ENCODE measurements around the gene TCHP. TPM values are rescaled to one million over a fixed set of nuclear protein-coding genes. Genes with fewer than 3 reads are reported as not detected.
"Not testable (repeated sequence)": the region's sequence is repeated elsewhere in the genome, so short reads cannot be mapped to it uniquely, and the experiment has no call there.

The TCHP gene
- total RNA-seq, 1 donor from 2014 or later, result 10.4 TPM

DNA sequence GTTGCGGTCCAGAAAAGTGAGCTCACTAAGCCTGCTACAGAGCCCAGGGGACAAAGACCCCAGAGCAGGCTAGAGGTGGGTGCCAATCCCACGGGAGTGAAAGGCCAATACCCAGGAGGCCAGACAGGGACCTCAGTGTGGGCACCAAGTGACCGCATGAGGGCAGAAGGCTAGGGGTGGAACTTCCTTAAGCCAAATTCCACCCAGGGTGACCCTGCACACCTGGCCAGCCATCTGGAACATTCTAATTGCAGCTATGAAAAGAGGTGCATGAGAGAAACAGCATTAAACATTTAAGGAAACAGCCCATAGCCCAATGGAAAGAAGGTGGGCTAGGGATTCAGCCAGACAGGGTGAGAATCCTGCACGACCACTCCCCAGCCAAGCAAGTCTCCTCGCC is 39.1 kb upstream of the TCHP start:
- Histone ChIP-seq H3K27me3 (ENCODE audit: low read depth) (no peaks in the 10 kb centered on the region), H3K9me3 (replicated peaks) (no peaks in the 10 kb centered on the region), H3K36me3 (peaks cover 32% of the 10 kb centered on the region), H3K27ac (replicated peaks) (no peak overlapping the region), H3K4me1 (peaks cover 20% of the 10 kb centered on the region), H3K4me3 (no peak overlapping the region)
- no peak for TF ChIP-seq CTCF (IDR thresholded peaks at IDR 0.05; ENCODE audit: borderline replicate concordance)
- DNase-seq, result no peak
- intact Hi-C loops (cut with micrococcal nuclease), result no loop called here

DNA sequence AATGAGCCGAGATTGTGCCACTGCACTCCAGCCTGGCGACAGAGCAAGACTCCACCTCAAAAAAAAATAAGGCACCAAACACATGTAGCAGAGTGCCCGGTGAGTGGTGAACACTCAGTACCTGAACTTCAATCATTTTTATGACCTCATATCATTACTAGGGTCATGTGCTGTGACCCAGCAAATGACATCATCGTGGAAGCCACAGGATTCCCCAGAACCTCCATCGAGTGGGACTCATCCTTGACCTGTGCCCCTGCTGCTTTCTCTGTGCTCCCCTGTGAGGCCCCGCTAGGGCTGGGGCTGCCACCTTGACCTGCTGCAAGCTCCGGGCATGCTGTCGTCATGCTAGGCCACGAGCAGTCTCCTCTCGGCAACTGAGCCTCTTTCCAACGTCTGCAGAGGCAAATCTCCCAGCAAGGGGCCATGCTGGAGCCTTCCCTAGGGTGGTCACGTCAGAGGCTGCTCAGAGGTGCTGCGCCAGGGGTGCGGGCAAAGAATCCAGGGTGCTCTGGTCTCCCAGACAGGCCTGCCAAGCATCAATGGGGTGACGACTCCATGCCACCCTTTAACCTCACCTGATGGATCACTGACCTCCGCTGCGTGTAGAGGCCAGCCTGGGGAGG is 38.3 kb upstream of the TCHP start:
- no peaks in the 10 kb centered on the region for H3K9me3 ChIP-seq (replicated peaks)
- H3K4me3 ChIP-seq, result no peak overlapping the region
- peaks cover 23% of the 10 kb centered on the region for H3K36me3 ChIP-seq
- intact Hi-C loops (cut with micrococcal nuclease), result no loop called here
- DNase-seq, result no peak
- H3K27ac ChIP-seq (replicated peaks), result no peak overlapping the region
- no peaks in the 10 kb centered on the region for H3K27me3 ChIP-seq (ENCODE audit: low read depth)
- no peak for TF ChIP-seq CTCF (IDR thresholded peaks at IDR 0.05; ENCODE audit: borderline replicate concordance)
- peaks cover 20% of the 10 kb centered on the region for H3K4me1 ChIP-seq

DNA sequence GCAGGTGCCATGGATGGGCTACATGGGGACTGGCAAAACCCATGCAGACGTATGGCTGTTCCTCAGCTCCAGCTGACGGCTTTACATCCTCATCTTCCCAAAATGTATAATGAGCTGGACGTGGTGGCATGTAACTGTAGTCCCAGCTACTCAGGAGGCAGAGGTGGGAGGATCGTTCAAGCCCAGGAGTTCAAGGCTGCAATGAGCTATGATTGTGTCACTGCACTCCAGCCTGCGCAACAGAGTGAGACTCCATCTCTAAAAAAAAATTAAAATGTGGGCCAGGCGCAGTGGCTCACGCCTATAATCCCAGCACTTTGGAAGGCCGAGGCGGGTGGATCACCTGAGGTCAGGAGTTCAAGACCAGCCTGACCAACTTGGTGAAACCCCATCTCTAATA is 37.6 kb upstream of the TCHP start:
- H3K27ac ChIP-seq (replicated peaks); DNase-seq; H3K9me3 ChIP-seq (replicated peaks); H3K4me3 ChIP-seq; H3K27me3 ChIP-seq (ENCODE audit: low read depth); intact Hi-C loops (cut with micrococcal nuclease): not testable (repeated sequence)
- peaks cover 20% of the 10 kb centered on the region for H3K4me1 ChIP-seq
- peaks cover 17% of the 10 kb centered on the region for H3K36me3 ChIP-seq

- H3K27ac ChIP-seq (replicated peaks), result peak overlapping the region; percentile 33
- DNase-seq, result no peak
- H3K36me3 ChIP-seq, result peaks cover 8% of the 10 kb centered on the region
- H3K4me3 ChIP-seq, result no peak overlapping the region
- intact Hi-C loops (cut with micrococcal nuclease), result no loop called here
- no peaks in the 10 kb centered on the region for H3K9me3 ChIP-seq (replicated peaks)
- H3K27me3 ChIP-seq (ENCODE audit: low read depth), result no peaks in the 10 kb centered on the region
- peaks cover 20% of the 10 kb centered on the region for H3K4me1 ChIP-seq
- TF ChIP-seq CTCF (IDR thresholded peaks at IDR 0.05; ENCODE audit: borderline replicate concordance), result no peak
Measured at GRCh38 chr12:109863847-109864712, 36.0 kb upstream of the TCHP start.

- Histone ChIP-seq H3K4me1 (peaks cover 20% of the 10 kb centered on the region), H3K27me3 (ENCODE audit: low read depth) (no peaks in the 10 kb centered on the region), H3K9me3 (replicated peaks) (no peaks in the 10 kb centered on the region), H3K4me3 (no peak overlapping the region), H3K36me3 (peaks cover 8% of the 10 kb centered on the region), H3K27ac (replicated peaks) (peak overlapping the region; percentile 33)
- DNase-seq, result no peak
- TF ChIP-seq CTCF (IDR thresholded peaks at IDR 0.05; ENCODE audit: borderline replicate concordance), result no peak
- intact Hi-C loops (cut with micrococcal nuclease), result no loop called here
Measured at GRCh38 chr12:109864916-109865315, 35.2 kb upstream of the TCHP start.

Measured in left ventricle myocardium inferior (tissue), 1 donor.